ENCODE results near the gene MSH4. TPM values are rescaled to one million over a fixed set of nuclear protein-coding genes. Genes with fewer than 3 reads are reported as not detected.
A peak's percentile ranks its signal among the peaks of the same experiment; 100 is the strongest.
"Not testable (repeated sequence)": the region's sequence is repeated elsewhere in the genome, so short reads cannot be mapped to it uniquely, and the experiment has no call there.

MSH4 gene
- total RNA-seq, 1 experiment from 2014 or later = 0.08 TPM

- DNase-seq (ENCODE audit: low read depth, low spot score) = no peak
- in situ Hi-C loops (cut with HindIII; ENCODE audit: low pct_unique_long_range_greater_than_20kb, low sequenced_read_pairs) = no loop called here
Observed at GRCh38 chr1:75789988-75790387, 6.7 kb upstream of the MSH4 start.

GRCh38 chr1:75791022-75791421, 5.7 kb upstream of the MSH4 start:
- DNase-seq (ENCODE audit: low read depth, low spot score) = no peak
- in situ Hi-C loops (cut with HindIII; ENCODE audit: low pct_unique_long_range_greater_than_20kb, low sequenced_read_pairs) = no loop called here

DNA sequence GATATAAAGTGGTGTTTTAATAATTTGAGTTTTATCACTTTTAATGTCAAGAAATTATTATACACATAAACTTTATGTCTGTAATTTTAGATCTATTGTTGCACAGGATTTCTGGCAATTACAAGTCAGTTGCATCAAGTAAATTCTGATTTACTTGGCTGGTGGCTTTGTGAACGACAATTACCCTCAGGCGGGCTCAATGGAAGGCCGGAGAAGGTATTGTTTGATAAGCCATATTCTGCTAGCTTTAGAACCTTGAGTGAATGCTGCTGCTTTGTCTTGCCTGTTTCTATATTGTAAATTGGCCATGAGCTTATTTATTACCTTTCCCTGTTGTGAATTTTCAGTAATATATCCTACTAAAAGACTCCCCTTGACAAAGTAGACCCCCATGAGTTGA, 4.6 kb upstream of the MSH4 start:
- DNase-seq (ENCODE audit: low read depth, low spot score) = no peak
- in situ Hi-C loops (cut with HindIII; ENCODE audit: low pct_unique_long_range_greater_than_20kb, low sequenced_read_pairs) = no loop called here

- no peak for DNase-seq (ENCODE audit: low read depth, low spot score)
- in situ Hi-C loops (cut with HindIII; ENCODE audit: low pct_unique_long_range_greater_than_20kb, low sequenced_read_pairs) = no loop called here
Observed at GRCh38 chr1:75794382-75794781, 2.3 kb upstream of the MSH4 start.

GRCh38 chr1:75795703-75796193, 934 bp upstream of the MSH4 start:
- DNase-seq (ENCODE audit: low read depth, low spot score) = peak; percentile 8
- in situ Hi-C loops (cut with HindIII; ENCODE audit: low pct_unique_long_range_greater_than_20kb, low sequenced_read_pairs) = no loop called here

DNA sequence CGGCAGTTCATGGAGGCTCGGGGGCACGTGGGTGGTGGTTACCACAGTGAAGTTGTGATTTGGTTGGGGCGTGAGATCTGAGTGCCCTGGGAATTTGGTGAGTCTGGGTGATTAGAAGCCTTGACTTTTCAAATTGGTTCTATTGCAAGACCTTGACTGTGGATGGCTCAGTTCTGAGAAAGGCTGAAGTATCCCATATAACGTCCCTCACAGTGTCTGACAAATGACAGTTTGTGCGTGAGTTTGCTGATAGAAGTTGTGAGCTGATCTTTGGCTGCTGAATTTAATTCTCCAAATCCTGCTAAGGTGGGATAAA, 549 bp downstream of the MSH4 start:
- no peak for DNase-seq (ENCODE audit: low read depth, low spot score)
- in situ Hi-C loops (cut with HindIII; ENCODE audit: low pct_unique_long_range_greater_than_20kb, low sequenced_read_pairs) = no loop called here

GRCh38 chr1:75797606-75798216, 1.0 kb downstream of the MSH4 start:
- in situ Hi-C loops (cut with HindIII; ENCODE audit: low pct_unique_long_range_greater_than_20kb, low sequenced_read_pairs) = no loop called here
- DNase-seq (ENCODE audit: low read depth, low spot score) = no peak

DNA sequence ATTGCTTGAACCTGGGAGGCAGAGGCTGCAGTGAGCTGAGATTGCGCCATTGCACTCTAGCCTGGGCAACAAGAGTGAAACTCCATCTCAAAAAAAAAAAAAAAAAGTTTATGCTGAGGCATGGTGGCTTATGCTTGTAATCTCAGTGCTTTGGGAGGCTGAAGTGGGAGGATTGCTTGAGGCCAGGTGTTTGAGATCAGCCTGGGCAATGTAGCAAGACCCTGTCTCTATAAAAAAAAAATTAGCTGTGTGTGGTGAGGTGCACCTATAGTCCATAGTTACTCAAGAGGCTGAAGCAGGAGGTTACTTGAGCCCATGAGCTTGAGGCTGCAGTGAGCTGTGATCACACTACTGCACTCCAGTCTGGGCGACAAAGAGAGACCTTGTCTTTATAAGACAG, 4.8 kb downstream of the MSH4 start:
- in situ Hi-C loops (cut with HindIII; ENCODE audit: low pct_unique_long_range_greater_than_20kb, low sequenced_read_pairs) = not testable (repeated sequence)

GRCh38 chr1:75808921-75809320, 12.2 kb downstream of the MSH4 start:
- DNase-seq (ENCODE audit: low read depth, low spot score) = no peak
- in situ Hi-C loops (cut with HindIII; ENCODE audit: low pct_unique_long_range_greater_than_20kb, low sequenced_read_pairs) = no loop called here

More for the DNA sequence above, 4.8 kb downstream of the MSH4 start:
- DNase-seq (ENCODE audit: low read depth, low spot score) = not testable (repeated sequence)

DNA sequence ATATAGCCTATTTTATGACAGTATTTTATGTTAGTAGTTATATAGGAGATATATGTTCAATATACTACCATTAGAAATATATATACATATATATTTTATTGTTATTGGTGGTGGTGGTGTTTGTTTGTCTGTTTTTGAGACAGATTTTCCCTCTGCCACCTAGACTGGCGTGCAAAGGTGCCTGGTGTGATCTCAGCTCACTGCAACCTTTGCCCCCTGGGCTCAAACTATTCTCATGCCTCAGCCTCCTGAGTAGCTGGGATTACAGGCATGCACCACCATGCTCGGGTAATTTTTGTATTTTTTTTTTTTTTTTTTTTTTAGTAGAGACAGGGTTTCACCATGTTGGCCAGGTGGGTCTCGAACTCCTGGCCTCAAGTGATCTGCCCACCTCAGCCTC, 13.4 kb downstream of the MSH4 start:
- in situ Hi-C loops (cut with HindIII; ENCODE audit: low pct_unique_long_range_greater_than_20kb, low sequenced_read_pairs); DNase-seq (ENCODE audit: low read depth, low spot score): not testable (repeated sequence)

GRCh38 chr1:75811211-75811981, 14.7 kb downstream of the MSH4 start:
- in situ Hi-C loops (cut with HindIII; ENCODE audit: low pct_unique_long_range_greater_than_20kb, low sequenced_read_pairs) = no loop called here
- DNase-seq (ENCODE audit: low read depth, low spot score) = no peak

- in situ Hi-C loops (cut with HindIII; ENCODE audit: low pct_unique_long_range_greater_than_20kb, low sequenced_read_pairs) = no loop called here
- DNase-seq (ENCODE audit: low read depth, low spot score) = no peak
Observed at GRCh38 chr1:75812065-75812464, 15.4 kb downstream of the MSH4 start.

DNA sequence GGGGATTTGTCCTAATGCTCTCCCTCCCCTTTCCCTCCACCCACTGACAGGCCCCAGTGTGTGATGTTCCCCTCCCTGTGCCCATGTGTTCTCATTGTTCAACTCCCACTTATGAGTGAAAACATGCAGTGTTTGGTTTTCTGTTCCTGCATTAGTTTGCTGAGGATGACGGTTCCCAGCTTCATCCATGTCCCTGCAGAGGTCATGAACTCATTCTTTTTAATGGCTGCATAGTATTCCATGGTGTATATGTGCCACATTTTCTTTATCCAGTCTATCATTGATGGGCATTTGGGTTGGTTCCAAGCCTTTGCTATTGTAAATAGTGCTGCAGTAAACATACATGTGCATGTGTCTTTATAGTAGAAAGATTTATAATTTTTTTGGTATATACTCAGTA, 26.9 kb downstream of the MSH4 start:
- DNase-seq (ENCODE audit: low read depth, low spot score); in situ Hi-C loops (cut with HindIII; ENCODE audit: low pct_unique_long_range_greater_than_20kb, low sequenced_read_pairs): not testable (repeated sequence)

- in situ Hi-C loops (cut with HindIII; ENCODE audit: low pct_unique_long_range_greater_than_20kb, low sequenced_read_pairs) = no loop called here
- DNase-seq (ENCODE audit: low read depth, low spot score) = no peak
Observed at GRCh38 chr1:75836528-75837100, 39.9 kb downstream of the MSH4 start.

DNA sequence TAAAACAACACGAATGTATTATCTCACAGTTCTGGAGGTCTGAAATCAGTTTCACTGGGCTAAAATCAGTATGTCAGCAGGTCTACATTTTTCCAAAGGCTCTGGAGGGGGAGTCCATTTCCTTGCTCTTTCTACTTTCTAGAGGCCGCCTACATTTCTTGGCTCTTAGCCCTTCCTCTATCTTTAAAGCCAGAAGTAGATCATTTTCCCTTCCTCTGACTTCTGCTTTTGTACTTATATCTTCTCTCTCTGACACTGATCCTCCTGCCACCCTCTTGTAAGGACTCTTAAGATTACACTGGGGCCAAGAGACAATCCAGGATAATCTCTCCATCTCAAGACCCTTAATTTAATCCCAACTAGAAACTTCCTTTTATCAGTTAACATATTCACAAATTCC, 41.4 kb downstream of the MSH4 start:
- in situ Hi-C loops (cut with HindIII; ENCODE audit: low pct_unique_long_range_greater_than_20kb, low sequenced_read_pairs) = no loop called here
- DNase-seq (ENCODE audit: low read depth, low spot score) = no peak

- in situ Hi-C loops (cut with HindIII; ENCODE audit: low pct_unique_long_range_greater_than_20kb, low sequenced_read_pairs) = no loop called here
Observed at GRCh38 chr1:75841421-75841820, 44.7 kb downstream of the MSH4 start.

GRCh38 chr1:75845576-75845975, 48.9 kb downstream of the MSH4 start:
- in situ Hi-C loops (cut with HindIII; ENCODE audit: low pct_unique_long_range_greater_than_20kb, low sequenced_read_pairs) = no loop called here
- no peak for DNase-seq (ENCODE audit: low read depth, low spot score)

More at GRCh38 chr1:75841421-75841820, 44.7 kb downstream of the MSH4 start:
- peak; percentile 89 for DNase-seq (ENCODE audit: low read depth, low spot score)

GRCh38 chr1:75855010-75855409, 58.3 kb downstream of the MSH4 start:
- DNase-seq (ENCODE audit: low read depth, low spot score) = no peak
- in situ Hi-C loops (cut with HindIII; ENCODE audit: low pct_unique_long_range_greater_than_20kb, low sequenced_read_pairs) = no loop called here

DNA sequence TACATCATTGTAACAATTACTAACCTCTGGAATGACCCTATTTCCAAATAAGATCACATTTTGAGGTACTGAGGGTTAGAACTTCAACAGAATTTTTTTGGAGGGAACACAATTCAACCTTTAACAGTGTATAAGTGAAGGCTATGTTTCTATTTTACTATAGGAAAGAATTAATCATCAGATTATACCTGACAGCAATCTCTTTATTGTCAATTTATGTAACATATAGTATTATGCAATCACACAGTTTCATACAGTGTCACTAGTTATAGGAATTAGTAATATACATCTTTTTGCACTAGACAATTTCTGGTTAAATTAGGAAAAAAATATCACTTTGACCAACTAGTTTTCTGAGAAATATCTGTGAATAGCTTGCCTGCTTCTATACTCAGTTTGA, 59.1 kb downstream of the MSH4 start:
- in situ Hi-C loops (cut with HindIII; ENCODE audit: low pct_unique_long_range_greater_than_20kb, low sequenced_read_pairs) = no loop called here

More for the DNA sequence above, 59.1 kb downstream of the MSH4 start:
- DNase-seq (ENCODE audit: low read depth, low spot score) = no peak

Data from SK-MEL-5 (cell line).